Panc1 (cell line): ENCODE measurements around the gene MSMB. TPM values are rescaled to one million over a fixed set of nuclear protein-coding genes. Genes with fewer than 3 reads are reported as not detected.
"Not testable (repeated sequence)": the region's sequence is repeated elsewhere in the genome, so short reads cannot be mapped to it uniquely, and the experiment has no call there.

Experiments used
- ATAC-seq: fragments of 200-7000 bp; cut with Tn5 transposase; 2 replicates; pipeline ENCODE4 v1.9.1; 2020; ENCODE audit warnings: mild to moderate bottlenecking, moderate library complexity
- BruUV-seq: library from RNA; stranded (reverse); fragments of 400-500 nt; replicated peaks from 2 replicates; lab custom pipeline; 2021; lab: Mats Ljungman, UMichigan
- CTCF ChIA-PET: fragments of 300-600 bp; sonication (Branson Sonifier 250); formaldehyde crosslinking; loops from one replicate; lab custom pipeline; 2022; ENCODE audit warnings: antibody characterized with exemption; lab: Charles Lee
- POLR2A ChIA-PET: fragments of 300-600 bp; sonication (Branson Sonifier 250); formaldehyde crosslinking; loops from one replicate; lab custom pipeline; 2022; ENCODE audit warnings: antibody characterized with exemption; lab: Charles Lee
- DNase-seq: peaks from one replicate; pipeline ENCODE4 v3.0.0-alpha.2; 2010; ENCODE audit warnings: low read depth, low spot score
- H3K27ac ChIP-seq: 2 replicates; pipeline ENCODE4 v1.5.1; 2011; ENCODE audit warnings: mild to moderate bottlenecking, low read length, inconsistent platforms
- H3K27me3 ChIP-seq: fragments of 200-500 bp; sonication (Bioruptor generic); 2 replicates; pipeline ENCODE4 v1.6.0; 2014; ENCODE audit warnings: low read length, inconsistent platforms; ENCODE audit not compliant: control insufficient read depth, insufficient read depth
- H3K36me3 ChIP-seq: fragments of 200-500 bp; sonication (Bioruptor generic); 2 replicates; pipeline ENCODE4 v1.5.1; 2014; ENCODE audit warnings: inconsistent platforms, mild to moderate bottlenecking, low read length, moderate library complexity; ENCODE audit not compliant: control insufficient read depth, insufficient read depth
- H3K4me1 ChIP-seq: 2 replicates; pipeline ENCODE4 v1.5.1; 2011; ENCODE audit warnings: inconsistent platforms, mild to moderate bottlenecking, low read length, moderate library complexity; ENCODE audit not compliant: control insufficient read depth, insufficient read depth
- H3K4me3 ChIP-seq, 2 experiments: 2 replicates each; pipeline ENCODE4 v1.5.1; 2011 to 2012; ENCODE audit warnings: low read depth in 2 of 2, low read length in 2 of 2, mild to moderate bottlenecking in 2 of 2, inconsistent platforms in 1 of 2, moderate library complexity in 1 of 2
- H3K9me3 ChIP-seq: fragments of 200-500 bp; sonication (Bioruptor generic); 2 replicates; pipeline ENCODE4 v1.5.1; 2014; ENCODE audit warnings: low read depth, mild to moderate bottlenecking, inconsistent platforms, low read length, moderate library complexity; ENCODE audit not compliant: control insufficient read depth, insufficient read depth
- CTCF ChIP-seq: fragments of 450-650 bp; IDR thresholded peaks from 2 replicates; pipeline ENCODE4 v1.5.1; 2017; ENCODE audit warnings: mild to moderate bottlenecking
- POLR2AphosphoS5 ChIP-seq: IDR thresholded peaks from 2 replicates; pipeline ENCODE4 v1.6.1; 2012; ENCODE audit warnings: mild to moderate bottlenecking, low read depth, low read length, moderate library complexity
- SIN3A ChIP-seq: IDR thresholded peaks from 2 replicates; pipeline ENCODE4 v1.6.1; 2012; ENCODE audit warnings: low read depth, mild to moderate bottlenecking, low read length, moderate library complexity, borderline replicate concordance; ENCODE audit not compliant: insufficient read depth
- TCF7L2 ChIP-seq: IDR thresholded peaks from 2 replicates; pipeline ENCODE4 v1.6.1; 2011; ENCODE audit warnings: mild to moderate bottlenecking, low read depth, low read length, inconsistent platforms
- in situ Hi-C: cut with HindIII; loops from 2 replicates; pipeline ENCODE4 v1.10.0; 2016; ENCODE audit warnings: low sequenced_read_pairs, low pct_unique_long_range_greater_than_20kb
- intact Hi-C: fragments of 100-400 bp; cut with micrococcal nuclease; formaldehyde crosslinking; loops from one replicate; pipeline ENCODE4 v1.10.0; 2022; ENCODE audit not compliant: unreplicated experiment
- total RNA-seq: library from RNA; stranded (reverse); gene quantifications from one replicate; pipeline ENCODE4 v1.2.1, GENCODE V29; 2021; ENCODE audit not compliant: unreplicated experiment
- TF ChIP-seq, protein P1 (sequence below), 2 experiments: IDR thresholded peaks; 2 replicates each; pipeline ENCODE4 v1.6.1; 2011 to 2012; ENCODE audit warnings: low read depth in 2 of 2, control low read depth in 1 of 2, low read length in 1 of 2, mild to moderate bottlenecking in 1 of 2, moderate library complexity in 1 of 2; ENCODE audit not compliant: insufficient read depth in 1 of 2

The MSMB gene
- total RNA-seq, 1 experiment from 2014 or later, result not detected

GRCh38 chr10:46050941-46051623, 5.0 kb upstream of the MSMB start:
- in situ Hi-C loops, result no loop called here
- Histone ChIP-seq H3K4me1 (no peaks in the 10 kb centered on the region), H3K4me3 (no peak overlapping the region), H3K36me3 (no peaks in the 10 kb centered on the region), H3K9me3 (no peaks in the 10 kb centered on the region), H3K27ac (no peak overlapping the region), H3K27me3 (peaks cover 15% of the 10 kb centered on the region)
- TF ChIP-seq CTCF (no peak), POLR2AphosphoS5 (no peak)
- ATAC-seq (no peak), DNase-seq (no peak)
- ChIA-PET CTCF (no interaction called here), POLR2A (no interaction called here)
- no TSS peak for BruUV-seq
- intact Hi-C loops, result no loop called here

GRCh38 chr10:46049497-46049831, 3.4 kb upstream of the MSMB start:
- ATAC-seq, BruUV-seq, intact Hi-C loops, DNase-seq, CTCF ChIA-PET, H3K4me3 ChIP-seq, in situ Hi-C loops, H3K27ac ChIP-seq, H3K9me3 ChIP-seq, H3K4me1 ChIP-seq, H3K36me3 ChIP-seq: not testable (repeated sequence)
- POLR2A ChIA-PET, result interaction anchor here (0.7 kb wide), 2 partner anchors 30 to 137 kb away, joined by 8 to 10 read pairs; no protein-coding TSS in a partner anchor
- peaks cover 21% of the 10 kb centered on the region for H3K27me3 ChIP-seq

DNA sequence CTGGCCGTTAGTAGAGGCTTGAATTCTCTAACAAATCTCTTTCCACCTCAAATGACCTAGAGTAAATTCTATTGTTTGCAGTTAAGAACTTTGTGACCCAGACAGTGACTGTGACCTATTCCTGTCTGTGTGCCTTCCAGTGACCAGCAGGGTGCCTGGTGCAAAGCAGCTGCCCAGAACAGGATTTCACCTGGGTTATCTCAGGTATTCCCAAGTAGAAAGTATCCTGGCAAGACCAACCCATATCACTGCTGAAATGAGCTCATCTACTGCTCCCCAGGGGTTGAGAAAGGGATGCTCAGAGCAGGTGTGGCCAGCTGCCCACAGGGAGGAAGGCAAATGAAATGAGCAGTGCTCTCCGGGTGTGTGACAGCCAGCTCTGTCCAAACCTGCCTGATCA, 2.1 kb upstream of the MSMB start:
- Histone ChIP-seq H3K4me1 (no peaks in the 10 kb centered on the region), H3K4me3 (no peak overlapping the region), H3K36me3 (no peaks in the 10 kb centered on the region), H3K27ac (no peak overlapping the region), H3K9me3 (no peaks in the 10 kb centered on the region), H3K27me3 (peaks cover 21% of the 10 kb centered on the region)
- ChIA-PET POLR2A (no interaction called here), CTCF (interaction anchor here (1.1 kb wide), 1 partner anchor 8 kb away, joined by 3 read pairs; no protein-coding TSS in a partner anchor)
- no TSS peak for BruUV-seq
- ATAC-seq, result no peak
- intact Hi-C loops (no loop called here), in situ Hi-C loops (no loop called here)
- no peak for DNase-seq
- TF ChIP-seq CTCF, result no peak

GRCh38 chr10:46042527-46042926, 3.5 kb downstream of the MSMB start:
- peaks cover 18% of the 10 kb centered on the region for H3K27me3 ChIP-seq
- no peak overlapping the region for H3K4me3 ChIP-seq
- ChIA-PET CTCF (interaction anchor here (0.5 kb wide), 1 partner anchor 556 kb away, joined by 3 read pairs; no protein-coding TSS in a partner anchor), POLR2A (no interaction called here)
- no peaks in the 10 kb centered on the region for H3K9me3 ChIP-seq
- no peaks in the 10 kb centered on the region for H3K4me1 ChIP-seq
- TF ChIP-seq CTCF, result no peak
- no peak for TF ChIP-seq TCF7L2
- no peak for TF ChIP-seq POLR2AphosphoS5
- TF ChIP-seq, protein P1, sequence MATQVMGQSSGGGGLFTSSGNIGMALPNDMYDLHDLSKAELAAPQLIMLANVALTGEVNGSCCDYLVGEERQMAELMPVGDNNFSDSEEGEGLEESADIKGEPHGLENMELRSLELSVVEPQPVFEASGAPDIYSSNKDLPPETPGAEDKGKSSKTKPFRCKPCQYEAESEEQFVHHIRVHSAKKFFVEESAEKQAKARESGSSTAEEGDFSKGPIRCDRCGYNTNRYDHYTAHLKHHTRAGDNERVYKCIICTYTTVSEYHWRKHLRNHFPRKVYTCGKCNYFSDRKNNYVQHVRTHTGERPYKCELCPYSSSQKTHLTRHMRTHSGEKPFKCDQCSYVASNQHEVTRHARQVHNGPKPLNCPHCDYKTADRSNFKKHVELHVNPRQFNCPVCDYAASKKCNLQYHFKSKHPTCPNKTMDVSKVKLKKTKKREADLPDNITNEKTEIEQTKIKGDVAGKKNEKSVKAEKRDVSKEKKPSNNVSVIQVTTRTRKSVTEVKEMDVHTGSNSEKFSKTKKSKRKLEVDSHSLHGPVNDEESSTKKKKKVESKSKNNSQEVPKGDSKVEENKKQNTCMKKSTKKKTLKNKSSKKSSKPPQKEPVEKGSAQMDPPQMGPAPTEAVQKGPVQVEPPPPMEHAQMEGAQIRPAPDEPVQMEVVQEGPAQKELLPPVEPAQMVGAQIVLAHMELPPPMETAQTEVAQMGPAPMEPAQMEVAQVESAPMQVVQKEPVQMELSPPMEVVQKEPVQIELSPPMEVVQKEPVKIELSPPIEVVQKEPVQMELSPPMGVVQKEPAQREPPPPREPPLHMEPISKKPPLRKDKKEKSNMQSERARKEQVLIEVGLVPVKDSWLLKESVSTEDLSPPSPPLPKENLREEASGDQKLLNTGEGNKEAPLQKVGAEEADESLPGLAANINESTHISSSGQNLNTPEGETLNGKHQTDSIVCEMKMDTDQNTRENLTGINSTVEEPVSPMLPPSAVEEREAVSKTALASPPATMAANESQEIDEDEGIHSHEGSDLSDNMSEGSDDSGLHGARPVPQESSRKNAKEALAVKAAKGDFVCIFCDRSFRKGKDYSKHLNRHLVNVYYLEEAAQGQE (IDR thresholded peaks at IDR 0.05; ENCODE audit: insufficient read depth in 1 of 2, low read depth in 2 of 2, low read length in 1 of 2), result no peak
- TF ChIP-seq SIN3A, result no peak
- no peak overlapping the region for H3K27ac ChIP-seq
- DNase-seq, result no peak
- no peaks in the 10 kb centered on the region for H3K36me3 ChIP-seq
- intact Hi-C loops (no loop called here), in situ Hi-C loops (no loop called here)
- no TSS peak for BruUV-seq
- no peak for ATAC-seq
